Subcutaneous abdominal adipose tissue (tissue), 5 donors: Measurements from ENCODE around the gene ADGRG7.
"Not testable (repeated sequence)": the region's sequence is repeated elsewhere in the genome, so short reads cannot be mapped to it uniquely, and the experiment has no call there.

Experiments
- H3K27ac ChIP-seq: one replicate; pipeline ENCODE4 v1.7.0; 2013; ENCODE audit warnings: low read depth, mild to moderate bottlenecking, inconsistent platforms, low read length, moderate library complexity
- H3K27me3 ChIP-seq, 5 donors: one replicate each; pipeline ENCODE4 v1.7.0; 2013; ENCODE audit warnings: low read length in 5 of 5, inconsistent platforms in 1 of 5; ENCODE audit not compliant: control insufficient read depth in 5 of 5, insufficient read depth in 4 of 5
- H3K36me3 ChIP-seq, 5 donors: one replicate each; pipeline ENCODE4 v1.7.0; 2013; ENCODE audit warnings: low read length in 5 of 5; ENCODE audit not compliant: control insufficient read depth in 5 of 5, insufficient read depth in 5 of 5
- H3K4me1 ChIP-seq, 5 donors: one replicate each; pipeline ENCODE4 v1.7.0; 2013; ENCODE audit warnings: low read length in 5 of 5, mild to moderate bottlenecking in 3 of 5, moderate library complexity in 1 of 5; ENCODE audit not compliant: control insufficient read depth in 5 of 5, insufficient read depth in 5 of 5
- H3K4me3 ChIP-seq, 5 donors: one replicate each; pipeline ENCODE4 v1.7.0; 2013; ENCODE audit warnings: low read length in 5 of 5, low read depth in 1 of 5
- H3K9ac ChIP-seq, 5 donors: one replicate each; pipeline ENCODE4 v1.7.0; 2013; ENCODE audit warnings: low read length in 5 of 5, mild to moderate bottlenecking in 4 of 5, moderate library complexity in 3 of 5
- H3K9me3 ChIP-seq, 5 donors: one replicate each; pipeline ENCODE4 v1.7.0; 2013; ENCODE audit warnings: low read length in 5 of 5; ENCODE audit not compliant: control insufficient read depth in 5 of 5
- donor health status: healthy.
- donor health status: healthy.
- donor health status: healthy.
- donor health status: healthy.
- donor health status: healthy.

ADGRG7 gene

GRCh38 chr3:100641471-100642032 lies 32.2 kb downstream of the ADGRG7 start:
- H3K27ac ChIP-seq = no peak overlapping the region
- H3K4me3 ChIP-seq = no peak overlapping the region
- H3K4me1 ChIP-seq = no peaks in the 10 kb centered on the region
- H3K36me3 ChIP-seq = no peaks in the 10 kb centered on the region
- H3K9me3 ChIP-seq = peaks cover 0 to 3% (median 0%) of the 10 kb centered on the region in 5 donors
- no peaks in the 10 kb centered on the region for H3K27me3 ChIP-seq
- H3K9ac ChIP-seq = no peak overlapping the region

- no peak overlapping the region for H3K9ac ChIP-seq
- peaks cover 0 to 3% (median 2%) of the 10 kb centered on the region in 5 donors for H3K4me1 ChIP-seq
- H3K27ac ChIP-seq = no peak overlapping the region
- H3K36me3 ChIP-seq = no peaks in the 10 kb centered on the region
- H3K27me3 ChIP-seq = no peaks in the 10 kb centered on the region
- no peaks in the 10 kb centered on the region for H3K9me3 ChIP-seq
- H3K4me3 ChIP-seq = no peak overlapping the region
Observed at GRCh38 chr3:100645913-100646312, 36.5 kb downstream of the ADGRG7 start.

- Histone ChIP-seq H3K36me3 (no peaks in the 10 kb centered on the region), H3K27ac (no peak overlapping the region), H3K27me3 (no peaks in the 10 kb centered on the region), H3K4me3 (no peak overlapping the region), H3K9ac (no peak overlapping the region), H3K9me3 (no peaks in the 10 kb centered on the region), H3K4me1 (peaks cover 0 to 9% (median 2%) of the 10 kb centered on the region in 5 donors)
Observed at GRCh38 chr3:100647171-100647570, 37.8 kb downstream of the ADGRG7 start.

- Histone ChIP-seq H3K27me3 (no peaks in the 10 kb centered on the region), H3K36me3 (no peaks in the 10 kb centered on the region), H3K4me3 (no peak overlapping the region), H3K9me3 (no peaks in the 10 kb centered on the region), H3K27ac (no peak overlapping the region), H3K9ac (no peak overlapping the region), H3K4me1 (peaks cover 0 to 9% (median 2%) of the 10 kb centered on the region in 5 donors)
Observed at GRCh38 chr3:100647657-100648056, 38.3 kb downstream of the ADGRG7 start.

- Histone ChIP-seq H3K4me1 (peaks cover 0 to 9% (median 2%) of the 10 kb centered on the region in 5 donors), H3K36me3 (no peaks in the 10 kb centered on the region), H3K27ac (peak overlapping the region; percentile 71), H3K4me3 (peak overlapping the region in 2 of 5 donors; percentile 12 to 49), H3K9me3 (no peaks in the 10 kb centered on the region), H3K9ac (peak overlapping the region in 1 of 5 donors; percentile 29), H3K27me3 (no peaks in the 10 kb centered on the region)
Observed at GRCh38 chr3:100650651-100651619, 41.5 kb downstream of the ADGRG7 start.

GRCh38 chr3:100653604-100654294 lies 44.3 kb downstream of the ADGRG7 start:
- Histone ChIP-seq H3K36me3 (no peaks in the 10 kb centered on the region), H3K4me3 (no peak overlapping the region), H3K9me3 (no peaks in the 10 kb centered on the region), H3K9ac (no peak overlapping the region), H3K4me1 (peaks cover 0 to 9% (median 2%) of the 10 kb centered on the region in 5 donors), H3K27me3 (no peaks in the 10 kb centered on the region), H3K27ac (no peak overlapping the region)

GRCh38 chr3:100656945-100657344 lies 47.5 kb downstream of the ADGRG7 start:
- Histone ChIP-seq H3K4me3 (no peak overlapping the region), H3K36me3 (no peaks in the 10 kb centered on the region), H3K27ac (no peak overlapping the region), H3K4me1 (no peaks in the 10 kb centered on the region), H3K27me3 (no peaks in the 10 kb centered on the region), H3K9ac (no peak overlapping the region), H3K9me3 (no peaks in the 10 kb centered on the region)

GRCh38 chr3:100661294-100661693 lies 51.9 kb downstream of the ADGRG7 start:
- not testable (repeated sequence) for H3K27me3 ChIP-seq, H3K36me3 ChIP-seq, H3K9ac ChIP-seq, H3K27ac ChIP-seq, H3K9me3 ChIP-seq, H3K4me3 ChIP-seq, H3K4me1 ChIP-seq

- peaks cover 0 to under 1% (median 0%) of the 10 kb centered on the region in 5 donors for H3K9me3 ChIP-seq
- no peaks in the 10 kb centered on the region for H3K36me3 ChIP-seq
- no peak overlapping the region for H3K4me3 ChIP-seq
- H3K27me3 ChIP-seq = no peaks in the 10 kb centered on the region
- H3K9ac ChIP-seq = no peak overlapping the region
- H3K4me1 ChIP-seq = no peaks in the 10 kb centered on the region
- H3K27ac ChIP-seq = no peak overlapping the region
Observed at GRCh38 chr3:100662113-100662823, 52.9 kb downstream of the ADGRG7 start.
